Cardiac septum (tissue), 1 donor: ENCODE measurements around the gene FFAR4. TPM values are rescaled to one million over a fixed set of nuclear protein-coding genes. Genes with fewer than 3 reads are reported as not detected.

ENCODE experiments used
- DNase-seq: peaks from one replicate; pipeline ENCODE4 v3.0.0-alpha.2; 2020; ENCODE audit warnings: low spot score
- intact Hi-C: fragments of 100-400 bp; cut with DNase I; formaldehyde crosslinking; loops from one replicate; pipeline ENCODE4 v1.14.0; 2022
- total RNA-seq: library from RNA; stranded (reverse); fragmentation: NEBNext Ultra II Directional; extraction: Animal tissue kit (Norgen Biotek cat#: 25700); gene quantifications from one replicate; pipeline ENCODE4 v1.2.1, GENCODE V29; 2021
- donor health status: DM: no; HTN: no; CAD: no.

The FFAR4 gene
- total RNA-seq, 1 donor from 2014 or later, result 0.08 TPM

GRCh38 chr10:93629647-93630305 lies 63.3 kb downstream of the FFAR4 start:
- intact Hi-C loops, result no loop called here
- DNase-seq, result no peak

- intact Hi-C loops, result no loop called here
- no peak for DNase-seq
These were observed 64.4 kb downstream of the FFAR4 start for GRCh38 chr10:93630625-93631557.

Other genes with a start within 250 kb of the FFAR4 start
- 82.5 TPM for gene MYOF, start 84.3 kb upstream of the FFAR4 start, total RNA-seq
- gene CEP55, start 70.1 kb upstream of the FFAR4 start, total RNA-seq, result 0.13 TPM
- gene RBP4, start 34.6 kb downstream of the FFAR4 start, total RNA-seq, result 2.1 TPM
- not detected for gene PDE6C, start 45.9 kb downstream of the FFAR4 start, total RNA-seq
- gene FRA10AC1, start 135.9 kb downstream of the FFAR4 start, total RNA-seq, result 21.1 TPM
- gene LGI1, start 191.3 kb downstream of the FFAR4 start, total RNA-seq, result not detected